H9 (cell line): ENCODE results near the gene HLA-DQB1. TPM values are rescaled to one million over a fixed set of nuclear protein-coding genes. Genes with fewer than 3 reads are reported as not detected.
"Not testable (repeated sequence)": the region's sequence is repeated elsewhere in the genome, so short reads cannot be mapped to it uniquely, and the experiment has no call there.

Source experiments
- DNase-seq: peaks from one replicate; pipeline ENCODE4 v3.0.0-alpha.2; 2017
- H2AFZ ChIP-seq: one replicate; pipeline ENCODE4 v1.6.1; 2013; ENCODE audit warnings: mild to moderate bottlenecking, low read length, control low read depth, moderate library complexity
- H2AK5ac ChIP-seq: 2 replicates; pipeline ENCODE4 v1.6.1; 2013; ENCODE audit warnings: low read length, control low read depth, mixed read lengths; ENCODE audit not compliant: insufficient read length
- H2BK120ac ChIP-seq: one replicate; pipeline ENCODE4 v1.6.1; 2013; ENCODE audit warnings: low read depth, mild to moderate bottlenecking, low read length, control low read depth, inconsistent platforms; ENCODE audit not compliant: poor library complexity, severe bottlenecking
- H2BK12ac ChIP-seq: 2 replicates; pipeline ENCODE4 v1.6.1; 2013; ENCODE audit warnings: low read length, control low read depth, mixed read lengths, low read depth; ENCODE audit not compliant: insufficient read length
- H2BK15ac ChIP-seq: 2 replicates; pipeline ENCODE4 v1.6.1; 2013; ENCODE audit warnings: low read depth, low read length, control low read depth
- H2BK20ac ChIP-seq: one replicate; pipeline ENCODE4 v1.6.1; 2013; ENCODE audit warnings: low read depth, mild to moderate bottlenecking, low read length, control low read depth, inconsistent platforms; ENCODE audit not compliant: poor library complexity, severe bottlenecking
- H2BK5ac ChIP-seq: 2 replicates; pipeline ENCODE4 v1.6.1; 2013; ENCODE audit warnings: low read length, control low read depth, mixed read lengths; ENCODE audit not compliant: insufficient read length
- H3K14ac ChIP-seq: 2 replicates; pipeline ENCODE4 v1.6.1; 2013; ENCODE audit warnings: low read length, control low read depth; ENCODE audit not compliant: insufficient read depth
- H3K18ac ChIP-seq: 2 replicates; pipeline ENCODE4 v1.6.1; 2013; ENCODE audit warnings: low read depth, mild to moderate bottlenecking, mixed read lengths, low read length, control low read depth; ENCODE audit not compliant: insufficient read length
- H3K23ac ChIP-seq: 2 replicates; pipeline ENCODE4 v1.6.1; 2013; ENCODE audit warnings: low read length, control low read depth, mixed read lengths, low read depth; ENCODE audit not compliant: insufficient read length
- H3K23me2 ChIP-seq: 2 replicates; pipeline ENCODE4 v1.6.1; 2013; ENCODE audit warnings: low read depth, mild to moderate bottlenecking, mixed read lengths, low read length, control low read depth; ENCODE audit not compliant: insufficient read length, poor library complexity, severe bottlenecking
- H3K27ac ChIP-seq: 2 replicates; pipeline ENCODE4 v1.5.1; 2013; ENCODE audit warnings: low read length, control low read depth, mixed read lengths, low read depth; ENCODE audit not compliant: insufficient read length
- H3K27me3 ChIP-seq: 2 replicates; pipeline ENCODE4 v1.6.1; 2013; ENCODE audit warnings: low read length, control low read depth, inconsistent platforms; ENCODE audit not compliant: insufficient read depth
- H3K4ac ChIP-seq: 2 replicates; pipeline ENCODE4 v1.6.1; 2013; ENCODE audit warnings: low read depth, mild to moderate bottlenecking, control low read depth, inconsistent platforms, low read length, moderate library complexity
- H3K4me1 ChIP-seq: 2 replicates; pipeline ENCODE4 v1.6.1; 2013; ENCODE audit warnings: low read length, control low read depth, inconsistent platforms; ENCODE audit not compliant: insufficient read depth
- H3K4me2 ChIP-seq: 2 replicates; pipeline ENCODE4 v1.6.1; 2013; ENCODE audit warnings: low read length, control low read depth, mixed read lengths; ENCODE audit not compliant: insufficient read length, insufficient read depth
- H3K56ac ChIP-seq: 2 replicates; pipeline ENCODE4 v1.6.1; 2013; ENCODE audit warnings: low read depth, mild to moderate bottlenecking, mixed read lengths, low read length, control low read depth; ENCODE audit not compliant: insufficient read length
- H3K79me1 ChIP-seq: 2 replicates; pipeline ENCODE4 v1.6.1; 2013; ENCODE audit warnings: low read depth, mild to moderate bottlenecking, moderate library complexity, low read length, control low read depth, inconsistent platforms; ENCODE audit not compliant: insufficient read depth, poor library complexity, severe bottlenecking
- H3K79me2 ChIP-seq: 2 replicates; pipeline ENCODE4 v1.6.1; 2013; ENCODE audit warnings: low read length, control low read depth, inconsistent platforms; ENCODE audit not compliant: insufficient read depth
- H3K9ac ChIP-seq: 2 replicates; pipeline ENCODE4 v1.6.1; 2013; ENCODE audit warnings: low read length, control low read depth, mixed read lengths; ENCODE audit not compliant: insufficient read length; ENCODE audit errors: extremely low read depth
- H3K9me3 ChIP-seq: one replicate; pipeline ENCODE4 v1.6.1; 2013; ENCODE audit warnings: low read depth, low read length, inconsistent platforms; ENCODE audit not compliant: control insufficient read depth
- H3T11ph ChIP-seq: one replicate; pipeline ENCODE4 v1.6.1; 2013; ENCODE audit warnings: mild to moderate bottlenecking, low read length, control low read depth, inconsistent platforms
- H4K20me1 ChIP-seq: one replicate; pipeline ENCODE4 v1.6.1; 2013; ENCODE audit not compliant: control insufficient read depth, insufficient read length, insufficient read depth
- H4K5ac ChIP-seq: 2 replicates; pipeline ENCODE4 v1.6.1; 2013; ENCODE audit warnings: low read depth, mild to moderate bottlenecking, mixed read lengths, low read length, control low read depth; ENCODE audit not compliant: insufficient read length
- H4K8ac ChIP-seq: replicated peaks from 2 replicates; pipeline ENCODE4 v1.6.1; 2013; ENCODE audit warnings: low read length, control low read depth, mixed read lengths, low read depth; ENCODE audit not compliant: insufficient read length
- H4K91ac ChIP-seq: 2 replicates; pipeline ENCODE4 v1.6.1; 2013; ENCODE audit warnings: low read depth, mild to moderate bottlenecking, moderate library complexity, mixed read lengths, low read length, control low read depth; ENCODE audit not compliant: insufficient read length
- H3K27ac Mint-ChIP-seq, 3 experiments: 2 replicates in 2 of 3; 3 replicates in 1 of 3; pipeline ENCODE4 v1.8.0; 2020 to 2021; ENCODE audit warnings: mixed read lengths in 3 of 3, mild to moderate bottlenecking in 1 of 3, moderate library complexity in 1 of 3
- H3K27me3 Mint-ChIP-seq: 2 replicates; pipeline ENCODE4 v1.8.0; 2021; ENCODE audit warnings: low read depth, mild to moderate bottlenecking, moderate library complexity, mixed read lengths
- H3K36me3 Mint-ChIP-seq, 3 experiments: 2 replicates in 2 of 3; 3 replicates in 1 of 3; pipeline ENCODE4 v1.8.0; 2020 to 2021; ENCODE audit warnings: low read depth in 3 of 3, mixed read lengths in 3 of 3; ENCODE audit not compliant: insufficient read depth in 1 of 3
- H3K4me1 Mint-ChIP-seq, 2 experiments: 2 replicates each; pipeline ENCODE4 v1.8.0; 2020; ENCODE audit warnings: mixed read lengths in 2 of 2
- H3K4me3 Mint-ChIP-seq, 2 experiments: 2 replicates in 1 of 2; 3 replicates in 1 of 2; pipeline ENCODE4 v1.8.0; 2020 to 2021; ENCODE audit warnings: mild to moderate bottlenecking in 2 of 2, mixed read lengths in 2 of 2, moderate library complexity in 1 of 2
- H3K9me3 Mint-ChIP-seq, 2 experiments: 2 replicates in 1 of 2; 3 replicates in 1 of 2; pipeline ENCODE4 v1.8.0; 2020; ENCODE audit warnings: mild to moderate bottlenecking in 2 of 2, mixed read lengths in 2 of 2, moderate library complexity in 1 of 2
- CTCF ChIP-seq: fragments of 200-600 bp; sonication (generic); conservative IDR thresholded peaks from 3 replicates; pipeline ENCODE4 v1.8.0; 2021; ENCODE audit warnings: antibody characterized with exemption, mild to moderate bottlenecking
- WGBS: extraction: QIAGEN DNeasy Blood & Tissue Kit; methylation state at CpG from one replicate; pipeline ENCODE4 v1.1.7; 2013; ENCODE audit warnings: missing lambda C conversion rate, low lambda C conversion rate, mixed read lengths; ENCODE audit not compliant: insufficient read length; ENCODE audit errors: extremely low coverage; 5-methylcytosine and 5-hydroxymethylcytosine counted together
- total RNA-seq: library from RNA; stranded (reverse); gene quantifications from 2 replicates; pipeline ENCODE4 v1.2.1, GENCODE V29; 2021

Gene HLA-DQB1
- total RNA-seq, 1 experiment from 2014 or later: 41.0 TPM

GRCh38 chr6:32642720-32643106 lies 23.7 kb downstream of the HLA-DQB1 start:
- no peaks in the 10 kb centered on the region for H4K20me1 ChIP-seq
- no peaks in the 10 kb centered on the region for H3K9me3 Mint-ChIP-seq

GRCh38 chr6:32641785-32642719 lies 24.4 kb downstream of the HLA-DQB1 start:
- peak overlapping the region in 1 of 3 experiments; percentile 54; a peak in 2 of 7 replicates for H3K27ac Mint-ChIP-seq
- WGBS: no CpG with 5 or more reads among the region's 2 CpGs
- not testable (repeated sequence) for H3K9me3 Mint-ChIP-seq, H2BK20ac ChIP-seq, H3K79me2 ChIP-seq, H3K23me2 ChIP-seq, H4K91ac ChIP-seq, H3K4me2 ChIP-seq, H3K4me1 ChIP-seq, H2BK5ac ChIP-seq, H2BK12ac ChIP-seq, H3K14ac ChIP-seq, H2BK120ac ChIP-seq, H2AFZ ChIP-seq, H2BK15ac ChIP-seq, H4K8ac ChIP-seq, H4K20me1 ChIP-seq, H3K4me3 Mint-ChIP-seq, H3K9ac ChIP-seq, H3K36me3 Mint-ChIP-seq, H3K23ac ChIP-seq, H3K4ac ChIP-seq, DNase-seq, H3K56ac ChIP-seq, H3K9me3 ChIP-seq, H3K18ac ChIP-seq, H3K4me1 Mint-ChIP-seq, H3K27me3 ChIP-seq, H2AK5ac ChIP-seq, H3T11ph ChIP-seq, H3K27me3 Mint-ChIP-seq, H4K5ac ChIP-seq, H3K27ac ChIP-seq, H3K79me1 ChIP-seq

More at GRCh38 chr6:32642720-32643106, 23.7 kb downstream of the HLA-DQB1 start:
- Mint-ChIP-seq H3K36me3 (no peaks in the 10 kb centered on the region), H3K27me3 (no peaks in the 10 kb centered on the region), H3K4me3 (no peak overlapping the region), H3K4me1 (peaks cover 0 to 2% of the 10 kb centered on the region in 2 experiments; a peak in 1 of 4 replicates), H3K27ac (peak overlapping the region in 2 of 3 experiments; percentile 54 to 57; a peak in 2 of 7 replicates)
- H3K4ac ChIP-seq: no peak overlapping the region
- no peak overlapping the region for H3K56ac ChIP-seq
- H2BK12ac ChIP-seq: no peak overlapping the region
- no peak overlapping the region for H3K23ac ChIP-seq
- H2BK120ac ChIP-seq: no peak overlapping the region
- no peak overlapping the region for H2AFZ ChIP-seq
- no peak overlapping the region for H4K8ac ChIP-seq
- no peak overlapping the region for H3T11ph ChIP-seq
- no peak overlapping the region for H4K5ac ChIP-seq
- no peak overlapping the region for H3K9ac ChIP-seq
- no peak overlapping the region for H2BK5ac ChIP-seq
- H4K91ac ChIP-seq: no peak overlapping the region
- no peak for DNase-seq
- no peaks in the 10 kb centered on the region for H3K79me2 ChIP-seq
- H3K79me1 ChIP-seq: no peaks in the 10 kb centered on the region
- H3K4me1 ChIP-seq: no peaks in the 10 kb centered on the region
- H3K27ac ChIP-seq: no peak overlapping the region
- H3K27me3 ChIP-seq: no peaks in the 10 kb centered on the region
- H3K9me3 ChIP-seq: no peaks in the 10 kb centered on the region
- H2BK15ac ChIP-seq: no peak overlapping the region
- H3K14ac ChIP-seq: no peak overlapping the region
- no peak overlapping the region for H3K18ac ChIP-seq
- no peak overlapping the region for H2BK20ac ChIP-seq
- TF ChIP-seq CTCF: no peak
- no peak overlapping the region for H3K4me2 ChIP-seq
- no peaks in the 10 kb centered on the region for H3K23me2 ChIP-seq
- 100% methylated on average over 2 of the region's 6 CpGs for WGBS
- no peak overlapping the region for H2AK5ac ChIP-seq
